ENCODE results near the gene SEMA3A.

Gene SEMA3A

GRCh38 chr7:84039432-84039831 lies 155.2 kb downstream of the SEMA3A start:
- no peaks in the 10 kb centered on the region for H3K27me3 ChIP-seq (ENCODE audit: control insufficient read depth, insufficient read depth, low read length)
- H3K36me3 ChIP-seq (ENCODE audit: control insufficient read depth, insufficient read depth, low read length): no peaks in the 10 kb centered on the region
- H3K9me3 ChIP-seq (ENCODE audit: control insufficient read depth, insufficient read depth, low read length): no peaks in the 10 kb centered on the region
- no peaks in the 10 kb centered on the region for H3K4me1 ChIP-seq (ENCODE audit: control insufficient read depth, insufficient read depth, low read length)
- no peak for DNase-seq (ENCODE audit: low read depth, low spot score)
- H3K27ac ChIP-seq (ENCODE audit: low read length): no peak overlapping the region
- no peak overlapping the region for H3K4me3 ChIP-seq (ENCODE audit: low read length)

GRCh38 chr7:84027678-84028077 lies 166.9 kb downstream of the SEMA3A start:
- no peaks in the 10 kb centered on the region for H3K9me3 ChIP-seq (ENCODE audit: control insufficient read depth, insufficient read depth, low read length)
- WGBS (ENCODE audit: insufficient coverage, insufficient read length): no CpG with 5 or more reads among the region's 3 CpGs
- H3K4me1 ChIP-seq (ENCODE audit: control insufficient read depth, insufficient read depth, low read length): no peaks in the 10 kb centered on the region; the same call in 1 of the 2 replicates
- no peak for DNase-seq (ENCODE audit: low read depth, low spot score)
- no peak overlapping the region for H3K27ac ChIP-seq (ENCODE audit: low read length)
- H3K36me3 ChIP-seq (ENCODE audit: control insufficient read depth, insufficient read depth, low read length): no peaks in the 10 kb centered on the region
- H3K4me3 ChIP-seq (ENCODE audit: low read length): no peak overlapping the region
- H3K27me3 ChIP-seq (ENCODE audit: control insufficient read depth, insufficient read depth, low read length): no peaks in the 10 kb centered on the region

- no peaks in the 10 kb centered on the region; the same call in 1 of the 2 replicates for H3K4me1 ChIP-seq (ENCODE audit: control insufficient read depth, insufficient read depth, low read length)
Measured at GRCh38 chr7:84025332-84025927, 169.2 kb downstream of the SEMA3A start.

GRCh38 chr7:84022684-84023308 lies 171.8 kb downstream of the SEMA3A start:
- WGBS (ENCODE audit: insufficient coverage, insufficient read length): no CpG with 5 or more reads among the region's 5 CpGs
- Histone ChIP-seq H3K4me1 (ENCODE audit: control insufficient read depth, insufficient read depth, low read length) (no peaks in the 10 kb centered on the region; the same call in 1 of the 2 replicates), H3K4me3 (ENCODE audit: low read length) (no peak overlapping the region), H3K27ac (ENCODE audit: low read length) (no peak overlapping the region), H3K36me3 (ENCODE audit: control insufficient read depth, insufficient read depth, low read length) (no peaks in the 10 kb centered on the region), H3K9me3 (ENCODE audit: control insufficient read depth, insufficient read depth, low read length) (no peaks in the 10 kb centered on the region), H3K27me3 (ENCODE audit: control insufficient read depth, insufficient read depth, low read length) (no peaks in the 10 kb centered on the region)
- DNase-seq (ENCODE audit: low read depth, low spot score): no peak

More at GRCh38 chr7:84025332-84025927, 169.2 kb downstream of the SEMA3A start:
- no peak overlapping the region for H3K27ac ChIP-seq (ENCODE audit: low read length)
- no peaks in the 10 kb centered on the region for H3K9me3 ChIP-seq (ENCODE audit: control insufficient read depth, insufficient read depth, low read length)
- H3K36me3 ChIP-seq (ENCODE audit: control insufficient read depth, insufficient read depth, low read length): no peaks in the 10 kb centered on the region
- H3K27me3 ChIP-seq (ENCODE audit: control insufficient read depth, insufficient read depth, low read length): no peaks in the 10 kb centered on the region
- no peak overlapping the region for H3K4me3 ChIP-seq (ENCODE audit: low read length)
- no CpG with 5 or more reads among the region's 3 CpGs for WGBS (ENCODE audit: insufficient coverage, insufficient read length)
- DNase-seq (ENCODE audit: low read depth, low spot score): no peak

GRCh38 chr7:84022009-84022408 lies 172.6 kb downstream of the SEMA3A start:
- Histone ChIP-seq H3K27ac (ENCODE audit: low read length) (no peak overlapping the region), H3K36me3 (ENCODE audit: control insufficient read depth, insufficient read depth, low read length) (no peaks in the 10 kb centered on the region), H3K27me3 (ENCODE audit: control insufficient read depth, insufficient read depth, low read length) (no peaks in the 10 kb centered on the region), H3K4me3 (ENCODE audit: low read length) (no peak overlapping the region), H3K9me3 (ENCODE audit: control insufficient read depth, insufficient read depth, low read length) (no peaks in the 10 kb centered on the region), H3K4me1 (ENCODE audit: control insufficient read depth, insufficient read depth, low read length) (no peaks in the 10 kb centered on the region; the same call in 1 of the 2 replicates)
- no CpG with 5 or more reads among the region's 2 CpGs for whole genome bisulfite sequencing (ENCODE audit: insufficient coverage, insufficient read length)
- DNase-seq (ENCODE audit: low read depth, low spot score): no peak

- no peak for DNase-seq (ENCODE audit: low read depth, low spot score)
- H3K36me3 ChIP-seq (ENCODE audit: control insufficient read depth, insufficient read depth, low read length): no peaks in the 10 kb centered on the region
- no peaks in the 10 kb centered on the region for H3K9me3 ChIP-seq (ENCODE audit: control insufficient read depth, insufficient read depth, low read length)
- no peak overlapping the region for H3K27ac ChIP-seq (ENCODE audit: low read length)
- no peak overlapping the region for H3K4me3 ChIP-seq (ENCODE audit: low read length)
- no CpG with 5 or more reads among the region's 6 CpGs for WGBS (ENCODE audit: insufficient coverage, insufficient read length)
- H3K27me3 ChIP-seq (ENCODE audit: control insufficient read depth, insufficient read depth, low read length): no peaks in the 10 kb centered on the region
- no peaks in the 10 kb centered on the region; the same call in 1 of the 2 replicates for H3K4me1 ChIP-seq (ENCODE audit: control insufficient read depth, insufficient read depth, low read length)
Measured at GRCh38 chr7:84021292-84021908, 173.2 kb downstream of the SEMA3A start.

GRCh38 chr7:84017651-84018050 lies 176.9 kb downstream of the SEMA3A start:
- Histone ChIP-seq H3K27me3 (ENCODE audit: control insufficient read depth, insufficient read depth, low read length) (no peaks in the 10 kb centered on the region), H3K4me1 (ENCODE audit: control insufficient read depth, insufficient read depth, low read length) (no peaks in the 10 kb centered on the region), H3K36me3 (ENCODE audit: control insufficient read depth, insufficient read depth, low read length) (no peaks in the 10 kb centered on the region), H3K9me3 (ENCODE audit: control insufficient read depth, insufficient read depth, low read length) (no peaks in the 10 kb centered on the region), H3K4me3 (ENCODE audit: low read length) (no peak overlapping the region), H3K27ac (ENCODE audit: low read length) (no peak overlapping the region)
- DNase-seq (ENCODE audit: low read depth, low spot score): no peak
- no CpG with 5 or more reads among the region's 2 CpGs for WGBS (ENCODE audit: insufficient coverage, insufficient read length)

- Histone ChIP-seq H3K4me1 (ENCODE audit: control insufficient read depth, insufficient read depth, low read length) (no peaks in the 10 kb centered on the region), H3K4me3 (ENCODE audit: low read length) (no peak overlapping the region), H3K27me3 (ENCODE audit: control insufficient read depth, insufficient read depth, low read length) (no peaks in the 10 kb centered on the region), H3K9me3 (ENCODE audit: control insufficient read depth, insufficient read depth, low read length) (no peaks in the 10 kb centered on the region), H3K27ac (ENCODE audit: low read length) (no peak overlapping the region), H3K36me3 (ENCODE audit: control insufficient read depth, insufficient read depth, low read length) (no peaks in the 10 kb centered on the region)
- DNase-seq (ENCODE audit: low read depth, low spot score): no peak
- no CpG with 5 or more reads among the region's 6 CpGs for WGBS (ENCODE audit: insufficient coverage, insufficient read length)
Measured at GRCh38 chr7:84013616-84014240, 180.9 kb downstream of the SEMA3A start.

GRCh38 chr7:84009782-84010181 lies 184.8 kb downstream of the SEMA3A start:
- no peak for DNase-seq (ENCODE audit: low read depth, low spot score)
- WGBS (ENCODE audit: insufficient coverage, insufficient read length): no CpG with 5 or more reads among the region's 1 CpG
- no peaks in the 10 kb centered on the region for H3K4me1 ChIP-seq (ENCODE audit: control insufficient read depth, insufficient read depth, low read length)

GRCh38 chr7:84009051-84009450 lies 185.5 kb downstream of the SEMA3A start:
- Histone ChIP-seq H3K27me3 (ENCODE audit: control insufficient read depth, insufficient read depth, low read length) (no peaks in the 10 kb centered on the region), H3K4me1 (ENCODE audit: control insufficient read depth, insufficient read depth, low read length) (no peaks in the 10 kb centered on the region), H3K4me3 (ENCODE audit: low read length) (no peak overlapping the region), H3K9me3 (ENCODE audit: control insufficient read depth, insufficient read depth, low read length) (no peaks in the 10 kb centered on the region), H3K36me3 (ENCODE audit: control insufficient read depth, insufficient read depth, low read length) (no peaks in the 10 kb centered on the region; the same call in 1 of the 2 replicates), H3K27ac (ENCODE audit: low read length) (no peak overlapping the region)
- DNase-seq (ENCODE audit: low read depth, low spot score): no peak

More at GRCh38 chr7:84009782-84010181, 184.8 kb downstream of the SEMA3A start:
- Histone ChIP-seq H3K27me3 (ENCODE audit: control insufficient read depth, insufficient read depth, low read length) (no peaks in the 10 kb centered on the region), H3K36me3 (ENCODE audit: control insufficient read depth, insufficient read depth, low read length) (no peaks in the 10 kb centered on the region; the same call in 1 of the 2 replicates), H3K4me3 (ENCODE audit: low read length) (no peak overlapping the region), H3K27ac (ENCODE audit: low read length) (no peak overlapping the region), H3K9me3 (ENCODE audit: control insufficient read depth, insufficient read depth, low read length) (no peaks in the 10 kb centered on the region)

Measured in iPS DF 6.9 (cell line).